Fibroblast of pulmonary artery (primary cell): ENCODE data around the gene MAPK8IP3.
"Not testable (repeated sequence)": the region's sequence is repeated elsewhere in the genome, so short reads cannot be mapped to it uniquely, and the experiment has no call there.

Experiments
- DNase-seq: peaks from one replicate; pipeline ENCODE4 v3.0.0-alpha.2; 2010; ENCODE audit warnings: low read depth
- H3K4me3 ChIP-seq: replicated peaks from 2 replicates; pipeline ENCODE4 v1.5.1; 2011; ENCODE audit warnings: low read depth, mild to moderate bottlenecking, control low read depth, low read length, moderate library complexity
- CTCF ChIP-seq: IDR thresholded peaks from 2 replicates; pipeline ENCODE4 v1.5.1; 2011; ENCODE audit warnings: mild to moderate bottlenecking, control low read depth, low read length, inconsistent platforms; ENCODE audit errors: missing control alignments

The MAPK8IP3 gene

GRCh38 chr16:1710811-1711507, 5.0 kb downstream of the MAPK8IP3 start:
- no peak for DNase-seq

GRCh38 chr16:1712791-1713261, 6.8 kb downstream of the MAPK8IP3 start:
- H3K4me3 ChIP-seq: no peak overlapping the region
- TF ChIP-seq CTCF: no peak
- no peak for DNase-seq

More at GRCh38 chr16:1710811-1711507, 5.0 kb downstream of the MAPK8IP3 start:
- no peak overlapping the region for H3K4me3 ChIP-seq
- TF ChIP-seq CTCF: no peak

GRCh38 chr16:1713331-1713730, 7.3 kb downstream of the MAPK8IP3 start:
- TF ChIP-seq CTCF: no peak
- DNase-seq: no peak

GRCh38 chr16:1713933-1714332, 7.9 kb downstream of the MAPK8IP3 start:
- DNase-seq: no peak
- no peak overlapping the region for H3K4me3 ChIP-seq
- no peak for TF ChIP-seq CTCF

More at GRCh38 chr16:1713331-1713730, 7.3 kb downstream of the MAPK8IP3 start:
- H3K4me3 ChIP-seq: no peak overlapping the region

GRCh38 chr16:1715220-1715619, 9.2 kb downstream of the MAPK8IP3 start:
- no peak for DNase-seq
- TF ChIP-seq CTCF: no peak
- H3K4me3 ChIP-seq: no peak overlapping the region

GRCh38 chr16:1718236-1718635, 12.2 kb downstream of the MAPK8IP3 start:
- DNase-seq, H3K4me3 ChIP-seq: not testable (repeated sequence)

GRCh38 chr16:1719559-1720229, 13.7 kb downstream of the MAPK8IP3 start:
- DNase-seq, H3K4me3 ChIP-seq: not testable (repeated sequence)

- no peak overlapping the region for H3K4me3 ChIP-seq
- DNase-seq: no peak
- TF ChIP-seq CTCF: no peak
Observed at GRCh38 chr16:1721372-1721771, 15.4 kb downstream of the MAPK8IP3 start.
